ENCODE data around the gene KIAA1328. TPM values are rescaled to one million over a fixed set of nuclear protein-coding genes. Genes with fewer than 3 reads are reported as not detected.

The KIAA1328 gene
- total and polyA plus RNA-seq, 9 of the 15 experiments (the other 6 are each of a cell fraction or from before 2014, with no cell fraction given): 4.0 to 8.6 (median 7.4) TPM

DNA sequence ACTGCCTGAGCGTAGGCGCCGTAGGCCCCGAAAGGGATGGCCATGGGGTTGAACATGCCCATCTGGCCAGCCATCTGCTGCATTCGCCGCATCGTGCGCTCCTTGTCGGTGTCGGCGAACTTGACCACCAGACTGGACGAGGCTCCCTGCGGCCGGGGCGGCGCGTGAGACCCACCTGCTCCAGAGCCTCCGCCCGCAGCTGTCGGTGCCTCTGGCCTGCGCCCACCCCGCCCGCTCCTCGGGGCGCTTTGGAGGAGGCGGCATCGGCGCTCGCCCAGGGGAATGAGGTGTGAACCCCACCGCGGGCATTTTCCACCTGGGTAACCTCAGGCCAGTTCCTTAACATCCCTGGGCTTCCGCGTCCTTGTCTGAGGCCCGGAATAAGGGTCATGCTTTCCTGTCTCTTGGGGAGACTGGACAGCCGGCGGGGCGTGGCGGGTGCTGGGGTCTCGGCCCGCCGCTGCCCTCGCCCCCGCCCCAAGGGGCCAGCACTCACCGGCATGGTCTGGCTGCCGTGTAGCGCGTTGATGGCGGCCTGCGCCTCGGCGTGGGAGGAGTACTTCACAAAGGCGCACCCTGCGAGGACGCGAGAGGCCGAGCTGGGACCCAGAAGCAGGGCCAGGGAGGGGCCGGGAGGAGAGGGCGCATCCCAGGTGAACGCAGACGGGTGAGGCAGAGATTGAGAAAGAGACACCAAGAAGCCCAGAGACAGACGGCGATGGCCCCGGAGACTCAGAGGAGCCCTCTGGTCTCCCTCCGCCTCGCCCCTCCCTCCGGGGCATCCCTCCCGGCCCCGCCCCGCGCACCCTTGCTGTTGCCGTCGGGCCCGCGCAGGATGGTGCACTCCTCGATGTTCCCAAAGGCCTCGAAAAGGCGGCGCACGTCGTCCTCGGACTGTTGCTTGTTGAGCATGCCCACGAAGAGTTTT, 445.6 kb downstream of the KIAA1328 start:
- H4K20me1 ChIP-seq (replicated peaks; ENCODE audit: control insufficient read depth, insufficient read depth, low read length): no peaks in the 10 kb centered on the region; the same call in none of the 2 replicates
- no peaks in the 10 kb centered on the region for H3K9me1 ChIP-seq (ENCODE audit: control insufficient read depth, insufficient read depth, low read length)
- H3K36me3 ChIP-seq (ENCODE audit: control insufficient read depth, insufficient read depth, low read length): no peaks in the 10 kb centered on the region
- in situ Hi-C loops (cut with MboI) (no loop called here), intact Hi-C loops (cut with micrococcal nuclease) (no loop called here)
- H3K79me2 ChIP-seq (ENCODE audit: control insufficient read depth, insufficient read depth, low read length): no peaks in the 10 kb centered on the region
- POLR2A ChIA-PET: no interaction called here
- H3K9me3 ChIP-seq (replicated peaks; ENCODE audit: control insufficient read depth, insufficient read depth, low read depth, low read length): no peaks in the 10 kb centered on the region
- CTCF ChIA-PET (ENCODE audit: low intra/inter-chr PET ratio): no interaction called here
- 14% methylated on average over 58 of the region's 82 CpGs for WGBS (ENCODE audit: insufficient coverage, low coverage, missing lambda C conversion rate)
- H3K4me2 ChIP-seq (ENCODE audit: insufficient read depth, low read length): no peak overlapping the region
- DNase-seq (ENCODE audit: extremely low read depth in 1 of 4, low spot score in 3 of 4): no peak
- no TSS peak for BruUV-seq (replicated peaks)
- H3K27ac ChIP-seq (ENCODE audit: extremely low read depth, low read depth, low read length): no peak overlapping the region
- peaks cover 0 to 10% of the 10 kb centered on the region in 2 experiments; a peak in 1 of 5 replicates for H3K4me1 ChIP-seq (replicated peaks in 1 of 2; ENCODE audit: control insufficient read depth in 2 of 2, insufficient read depth in 2 of 2, low read length in 2 of 2)
- peaks cover 0 to 14% of the 10 kb centered on the region in 2 experiments; a peak in 4 of 5 replicates for H3K27me3 ChIP-seq (ENCODE audit: control insufficient read depth in 2 of 2, insufficient read depth in 2 of 2, low read length in 2 of 2)
- FAIRE-seq: no peak
- H3K4me3 ChIP-seq: no peak overlapping the region
- TF ChIP-seq HIVEP1 (CRISPR knock-in tag; IDR thresholded peaks at IDR 0.05) (no peak), ETV1 (tag; conservative IDR thresholded peaks at IDR 0.05; ENCODE audit: low read depth) (no peak), ZC3H4 (CRISPR knock-in tag; IDR thresholded peaks at IDR 0.05; ENCODE audit: borderline replicate concordance) (no peak)
- no peak overlapping the region for H3K9ac ChIP-seq (ENCODE audit: insufficient read depth in 1 of 2, low read depth in 2 of 2, low read length in 2 of 2)
- H2AFZ ChIP-seq (ENCODE audit: low read depth, low read length): no peak overlapping the region
- peak; percentile 9; the same call in 1 of the 3 replicates for ATAC-seq

- ChIA-PET POLR2A (no interaction called here), CTCF (ENCODE audit: low intra/inter-chr PET ratio) (no interaction called here)
- DNase-seq (ENCODE audit: extremely low read depth in 1 of 4, low spot score in 3 of 4) (peak in 2 of 4 experiments; percentile 74 to 77), ATAC-seq (peak; percentile 49), FAIRE-seq (no peak)
- no peaks in the 10 kb centered on the region; the same call in none of the 2 replicates for H4K20me1 ChIP-seq (replicated peaks; ENCODE audit: control insufficient read depth, insufficient read depth, low read length)
- no peaks in the 10 kb centered on the region for H3K79me2 ChIP-seq (ENCODE audit: control insufficient read depth, insufficient read depth, low read length)
- no peak overlapping the region for H3K27ac ChIP-seq (ENCODE audit: extremely low read depth, low read depth, low read length)
- no peak overlapping the region for H2AFZ ChIP-seq (ENCODE audit: low read depth, low read length)
- BruUV-seq (replicated peaks): no TSS peak
- no peak overlapping the region for H3K4me3 ChIP-seq
- H3K9me1 ChIP-seq (ENCODE audit: control insufficient read depth, insufficient read depth, low read length): no peaks in the 10 kb centered on the region
- WGBS (ENCODE audit: insufficient coverage, low coverage, missing lambda C conversion rate): 18% methylated on average over 12 of the region's 32 CpGs
- H3K9ac ChIP-seq (ENCODE audit: insufficient read depth in 1 of 2, low read depth in 2 of 2, low read length in 2 of 2): no peak overlapping the region
- H3K4me1 ChIP-seq (replicated peaks in 1 of 2; ENCODE audit: control insufficient read depth in 2 of 2, insufficient read depth in 2 of 2, low read length in 2 of 2): peaks cover 0 to 10% of the 10 kb centered on the region in 2 experiments; a peak in 1 of 5 replicates
- H3K9me3 ChIP-seq (replicated peaks; ENCODE audit: control insufficient read depth, insufficient read depth, low read depth, low read length): no peaks in the 10 kb centered on the region
- no peaks in the 10 kb centered on the region for H3K36me3 ChIP-seq (ENCODE audit: control insufficient read depth, insufficient read depth, low read length)
- H3K4me2 ChIP-seq (ENCODE audit: insufficient read depth, low read length): no peak overlapping the region
- H3K27me3 ChIP-seq (ENCODE audit: control insufficient read depth in 2 of 2, insufficient read depth in 2 of 2, low read length in 2 of 2): peaks cover 0 to 14% of the 10 kb centered on the region in 2 experiments; a peak in 4 of 5 replicates
- intact Hi-C loops (cut with micrococcal nuclease): no loop called here
- in situ Hi-C loops (cut with MboI): no loop called here
- TF ChIP-seq CSDE1 (IDR thresholded peaks at IDR 0.05) (no peak), TCF7 (IDR thresholded peaks at IDR 0.05; ENCODE audit: borderline replicate concordance) (no peak), HNRNPK (IDR thresholded peaks at IDR 0.05; ENCODE audit: low read depth, low read length, poor library complexity, severe bottlenecking) (no peak), STAT6 (CRISPR knock-in tag; IDR thresholded peaks at IDR 0.05) (no peak), ZNF707 (CRISPR knock-in tag; conservative IDR thresholded peaks at IDR 0.05) (no peak), ZNF197 (CRISPR knock-in tag; IDR thresholded peaks at IDR 0.05; ENCODE audit: low read depth) (no peak), ESRRA (IDR thresholded peaks at IDR 0.05; ENCODE audit: borderline replicate concordance, low read depth) (no peak), KLF16 (IDR thresholded peaks at IDR 0.05) (no peak), DPF2 (IDR thresholded peaks at IDR 0.05) (no peak)
Observed at GRCh38 chr18:37275237-37275741, 446.4 kb downstream of the KIAA1328 start.

All from K562 (cell line).